SK-N-MC (cell line): ENCODE data around the gene MAP10.

Source experiments
- FOXP2 ChIP-seq: optimal IDR thresholded peaks from 2 replicates; pipeline ENCODE3; 2011; ENCODE audit warnings: mild to moderate bottlenecking, moderate library complexity; ENCODE audit not compliant: insufficient read depth; ENCODE audit errors: extremely low read length, control extremely low read depth
- POLR2AphosphoS5 ChIP-seq: IDR thresholded peaks from 2 replicates; pipeline ENCODE4 v1.6.1; 2012; ENCODE audit warnings: mild to moderate bottlenecking, low read depth, low read length, borderline replicate concordance

- TF ChIP-seq POLR2AphosphoS5 = no peak
- TF ChIP-seq FOXP2 = no peak
Observed at GRCh38 chr1:232789651-232790050, 15.6 kb upstream of the MAP10 start.
